ENCODE measurements around the gene SLC9A7. TPM values are rescaled to one million over a fixed set of nuclear protein-coding genes. Genes with fewer than 3 reads are reported as not detected.

SLC9A7 gene
- total and polyA plus RNA-seq, 12 donors, result 0.43 to 7.5 (median 1.9) TPM

DNA sequence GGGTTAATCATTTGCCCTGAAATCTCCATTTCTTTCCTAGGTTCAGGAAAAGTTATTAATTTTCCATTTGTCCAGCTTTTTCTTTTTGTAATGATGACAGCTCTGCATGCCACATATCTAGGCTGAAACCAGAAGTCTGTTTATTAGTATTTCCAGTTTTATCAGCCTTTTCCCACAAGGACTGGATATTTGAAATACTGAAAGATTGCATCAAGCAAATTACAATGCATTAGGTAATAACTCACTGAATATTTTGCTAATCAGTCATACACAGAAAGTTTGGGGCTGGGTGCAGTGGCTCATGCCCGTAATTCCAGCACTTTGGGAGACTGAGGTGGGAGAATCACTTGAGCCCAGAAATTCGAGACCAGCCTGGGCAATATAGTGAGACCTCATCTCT, 21.5 kb downstream of the SLC9A7 start:
- 34 to 41% methylated on average over 2 of the region's 2 CpGs for WGBS, 2 donors
- H3K4me1 ChIP-seq, result no peaks in the 10 kb centered on the region

DNA sequence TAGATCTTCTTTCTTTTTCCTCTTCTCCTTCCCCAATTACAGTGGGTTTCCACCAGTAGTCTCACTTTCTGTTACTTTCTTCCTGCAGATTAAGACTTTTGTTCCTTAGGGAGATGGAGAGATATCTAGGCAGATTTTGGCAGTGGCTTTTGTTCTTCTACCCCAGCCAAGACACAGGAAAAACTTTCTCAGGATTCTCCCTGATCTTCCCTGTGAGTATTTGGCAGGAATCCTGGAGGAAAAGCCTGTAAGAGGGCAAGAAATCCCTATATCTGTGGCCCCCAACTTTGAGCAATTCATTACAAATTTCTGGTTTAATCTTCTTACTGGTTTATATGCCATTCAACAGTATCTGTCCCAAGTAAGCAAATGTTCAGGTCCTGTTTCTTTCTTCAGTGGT, 21.9 kb downstream of the SLC9A7 start:
- H3K27me3 ChIP-seq, result peaks cover 0 to 11% (median 0%) of the 10 kb centered on the region in 7 donors
- no peak overlapping the region for H3K27ac ChIP-seq
- H3K4me3 ChIP-seq, result no peak overlapping the region
- H3K36me3 ChIP-seq, result no peaks in the 10 kb centered on the region
- TF ChIP-seq, protein P1, sequence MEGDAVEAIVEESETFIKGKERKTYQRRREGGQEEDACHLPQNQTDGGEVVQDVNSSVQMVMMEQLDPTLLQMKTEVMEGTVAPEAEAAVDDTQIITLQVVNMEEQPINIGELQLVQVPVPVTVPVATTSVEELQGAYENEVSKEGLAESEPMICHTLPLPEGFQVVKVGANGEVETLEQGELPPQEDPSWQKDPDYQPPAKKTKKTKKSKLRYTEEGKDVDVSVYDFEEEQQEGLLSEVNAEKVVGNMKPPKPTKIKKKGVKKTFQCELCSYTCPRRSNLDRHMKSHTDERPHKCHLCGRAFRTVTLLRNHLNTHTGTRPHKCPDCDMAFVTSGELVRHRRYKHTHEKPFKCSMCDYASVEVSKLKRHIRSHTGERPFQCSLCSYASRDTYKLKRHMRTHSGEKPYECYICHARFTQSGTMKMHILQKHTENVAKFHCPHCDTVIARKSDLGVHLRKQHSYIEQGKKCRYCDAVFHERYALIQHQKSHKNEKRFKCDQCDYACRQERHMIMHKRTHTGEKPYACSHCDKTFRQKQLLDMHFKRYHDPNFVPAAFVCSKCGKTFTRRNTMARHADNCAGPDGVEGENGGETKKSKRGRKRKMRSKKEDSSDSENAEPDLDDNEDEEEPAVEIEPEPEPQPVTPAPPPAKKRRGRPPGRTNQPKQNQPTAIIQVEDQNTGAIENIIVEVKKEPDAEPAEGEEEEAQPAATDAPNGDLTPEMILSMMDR (IDR thresholded peaks at IDR 0.05), result no peak
- H3K9me3 ChIP-seq, result peaks cover 0 to 35% (median 12%) of the 10 kb centered on the region in 11 donors
- intact Hi-C loops (cut with DNase I), result no loop called here
- ATAC-seq (no peak), DNase-seq (no peak)
- H3K4me1 ChIP-seq, result no peaks in the 10 kb centered on the region

More for the DNA sequence above, 21.5 kb downstream of the SLC9A7 start:
- H3K27me3 ChIP-seq, result peaks cover 0 to 11% (median 0%) of the 10 kb centered on the region in 7 donors
- no peak for DNase-seq
- intact Hi-C loops (cut with DNase I), result no loop called here
- H3K9me3 ChIP-seq, result peaks cover 0 to 35% (median 12%) of the 10 kb centered on the region in 11 donors
- no peak for ATAC-seq
- H3K27ac ChIP-seq, result no peak overlapping the region
- no peaks in the 10 kb centered on the region for H3K36me3 ChIP-seq
- no peak overlapping the region for H3K4me3 ChIP-seq
- TF ChIP-seq, protein P1 (IDR thresholded peaks at IDR 0.05), result no peak

DNA sequence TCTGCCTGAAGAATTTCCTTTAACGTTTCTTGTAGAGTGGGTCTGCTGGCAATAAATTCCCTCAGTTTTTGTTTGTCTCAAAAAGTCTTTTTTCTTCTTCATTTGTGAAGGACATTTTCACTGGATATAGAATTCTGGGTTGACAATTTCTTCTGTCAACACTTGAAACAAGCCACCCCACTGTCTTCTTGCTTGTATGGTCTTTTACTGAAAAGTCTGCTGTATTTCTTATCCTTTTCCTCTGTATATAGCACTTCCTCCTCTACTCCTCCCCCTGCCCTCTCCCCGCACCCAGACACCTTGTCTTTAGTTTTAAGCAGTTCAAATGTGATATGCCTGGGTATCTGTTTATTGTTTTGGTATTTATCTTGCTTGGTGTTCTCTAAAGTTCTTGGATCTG, 23.3 kb downstream of the SLC9A7 start:
- Histone ChIP-seq H3K36me3 (no peaks in the 10 kb centered on the region), H3K4me3 (no peak overlapping the region), H3K27ac (no peak overlapping the region), H3K9me3 (peaks cover 0 to 31% (median 12%) of the 10 kb centered on the region in 11 donors), H3K4me1 (no peaks in the 10 kb centered on the region), H3K27me3 (peaks cover 0 to 11% (median 0%) of the 10 kb centered on the region in 7 donors)
- no peak for ATAC-seq
- intact Hi-C loops (cut with DNase I), result no loop called here
- 84 to 91% methylated on average over 2 of the region's 2 CpGs for WGBS, 2 donors
- TF ChIP-seq, protein P1 (IDR thresholded peaks at IDR 0.05), result no peak
- DNase-seq, result no peak

DNA sequence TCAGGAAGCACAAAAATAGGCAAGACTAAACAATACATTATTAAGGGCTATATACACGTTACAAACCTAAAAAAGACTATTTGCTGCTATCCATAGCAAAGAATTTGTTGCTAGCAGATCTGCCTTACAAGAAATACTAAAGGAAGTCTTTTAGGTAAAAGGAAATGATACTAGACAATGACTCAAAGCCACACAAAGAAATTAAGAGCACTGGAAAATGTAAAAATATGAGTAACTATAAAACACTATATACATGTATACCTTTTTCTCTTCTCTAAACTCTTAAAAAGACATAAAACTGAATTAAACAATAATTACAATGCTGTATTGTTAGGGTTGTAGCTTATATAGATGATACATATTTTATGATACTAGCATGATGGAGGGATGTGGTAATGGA, 25.7 kb downstream of the SLC9A7 start:
- peaks cover 0 to 18% (median 0%) of the 10 kb centered on the region in 7 donors for H3K27me3 ChIP-seq
- 50 to 73% methylated on average over 1 of the region's 1 CpG for WGBS, 2 donors
- no peak overlapping the region for H3K4me3 ChIP-seq
- H3K36me3 ChIP-seq, result no peaks in the 10 kb centered on the region
- TF ChIP-seq, protein P1 (IDR thresholded peaks at IDR 0.05), result no peak
- no peaks in the 10 kb centered on the region for H3K4me1 ChIP-seq
- DNase-seq, result no peak
- peaks cover 0 to 28% (median 12%) of the 10 kb centered on the region in 11 donors for H3K9me3 ChIP-seq
- intact Hi-C loops (cut with DNase I), result no loop called here
- H3K27ac ChIP-seq, result no peak overlapping the region
- ATAC-seq, result no peak
